ENCODE data around the gene RAD51B.

RAD51B gene

DNA sequence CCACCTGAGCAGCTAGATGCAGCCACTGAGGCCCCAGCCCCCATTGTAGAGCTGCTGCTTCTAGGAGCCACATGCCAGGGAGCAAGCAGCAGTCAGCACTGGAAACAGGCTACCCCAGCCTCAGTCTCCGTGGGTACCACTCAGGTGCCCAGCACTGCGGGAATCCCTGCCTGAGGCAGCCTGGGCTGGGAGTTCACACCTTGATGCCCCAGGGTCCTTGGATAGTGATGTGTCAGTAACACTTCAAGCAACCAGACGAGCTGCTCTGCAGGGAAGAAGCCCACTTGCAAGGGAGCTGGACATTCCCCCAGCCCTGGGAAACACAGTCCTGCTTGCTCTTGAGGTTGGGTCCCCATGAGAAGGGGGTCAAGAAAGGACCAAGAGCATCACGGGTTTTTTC is 882.6 kb downstream of the RAD51B start:
- no peak for DNase-seq (ENCODE audit: low read depth in 3 of 3)

DNA sequence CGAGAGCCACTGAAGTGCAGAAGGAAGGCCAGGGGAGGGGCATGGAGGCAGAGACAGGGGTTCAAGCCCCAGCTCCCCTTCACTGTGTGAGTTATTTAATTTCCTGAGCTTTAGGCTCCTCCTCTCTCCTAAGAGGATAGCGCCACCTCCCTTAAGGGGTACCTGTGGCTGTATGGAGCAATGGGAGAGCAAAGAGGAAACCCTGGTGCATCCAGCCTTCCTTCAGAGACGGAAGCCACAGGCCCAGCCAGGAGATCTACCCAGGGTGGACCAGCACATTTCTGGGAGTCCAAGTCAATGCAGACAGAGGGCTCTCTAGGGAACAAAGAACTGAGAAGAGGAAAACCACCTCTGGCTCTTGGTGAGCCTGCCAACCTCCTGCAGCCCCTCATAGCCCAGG is 883.0 kb downstream of the RAD51B start:
- DNase-seq (ENCODE audit: low read depth in 3 of 3), result no peak

DNA sequence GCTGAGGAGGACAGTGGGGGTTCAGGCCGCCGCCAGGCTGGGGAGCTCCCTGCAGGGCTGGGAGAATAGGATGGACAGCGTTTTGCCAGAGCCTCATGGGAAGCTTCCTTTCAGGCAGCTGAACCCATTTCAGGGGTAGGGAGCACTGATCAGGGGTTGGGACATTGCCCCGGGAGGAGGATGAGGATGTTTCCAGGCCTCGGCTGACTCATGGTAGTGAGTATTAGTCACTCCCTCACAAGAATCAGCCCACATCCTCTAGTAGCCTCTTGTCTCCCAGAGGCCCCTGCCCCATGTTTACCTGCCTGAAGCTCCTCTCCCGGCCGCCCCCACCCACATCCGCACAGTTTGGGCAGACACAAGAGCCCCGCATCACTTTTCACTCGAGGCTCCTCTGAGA is 883.5 kb downstream of the RAD51B start:
- DNase-seq (ENCODE audit: low read depth in 3 of 3), result peak in 1 of 3 experiments; percentile 20

DNA sequence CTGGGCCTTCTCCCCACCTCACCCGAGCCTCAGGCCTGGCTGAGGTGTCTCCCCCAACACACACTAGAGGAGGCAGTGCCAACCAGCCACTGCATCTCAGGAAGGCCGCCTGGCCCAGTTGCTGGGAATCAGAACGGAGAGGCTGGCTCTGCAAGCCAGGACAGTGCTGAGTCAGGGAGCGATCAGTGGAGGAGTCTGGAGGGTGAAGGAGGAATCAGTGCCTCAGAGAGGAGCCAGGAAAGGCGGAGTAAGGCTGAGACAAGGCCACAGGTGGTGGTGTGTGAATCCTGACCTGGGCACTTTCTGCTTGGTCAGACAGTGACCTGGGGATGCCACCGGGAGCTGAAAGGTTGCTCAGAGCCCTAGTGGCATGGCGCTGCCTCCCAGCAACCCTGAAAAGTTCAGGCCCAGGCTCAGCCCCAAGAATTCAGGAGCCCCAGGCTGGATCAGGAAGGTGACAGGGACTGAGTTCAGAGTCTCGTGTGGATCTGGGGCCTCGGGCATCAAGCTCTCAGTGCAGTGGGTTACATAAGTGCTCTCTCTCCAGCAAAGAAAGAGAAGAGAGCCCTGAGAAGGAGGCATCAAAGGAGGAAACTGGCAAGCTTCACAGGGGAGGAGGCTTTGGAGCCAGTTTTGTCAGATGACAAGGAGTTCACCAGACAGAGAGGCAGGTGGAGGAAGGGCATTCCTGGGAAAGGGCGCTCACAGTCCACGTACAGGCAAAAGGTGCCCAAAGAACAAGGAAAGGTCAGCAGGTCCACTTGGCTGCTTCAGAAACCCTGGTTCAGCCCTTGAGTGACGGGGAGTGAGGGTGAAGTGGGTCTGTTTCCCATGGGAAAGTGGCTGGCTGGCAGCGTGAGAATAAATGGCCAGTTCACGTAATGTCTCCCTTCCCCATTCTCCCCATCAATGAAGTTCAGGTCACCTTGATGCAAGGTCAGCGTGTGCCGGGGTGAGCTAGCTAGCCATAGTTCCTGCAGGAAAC is 885.4 kb downstream of the RAD51B start:
- no peak for DNase-seq (ENCODE audit: low read depth in 3 of 3)

DNA sequence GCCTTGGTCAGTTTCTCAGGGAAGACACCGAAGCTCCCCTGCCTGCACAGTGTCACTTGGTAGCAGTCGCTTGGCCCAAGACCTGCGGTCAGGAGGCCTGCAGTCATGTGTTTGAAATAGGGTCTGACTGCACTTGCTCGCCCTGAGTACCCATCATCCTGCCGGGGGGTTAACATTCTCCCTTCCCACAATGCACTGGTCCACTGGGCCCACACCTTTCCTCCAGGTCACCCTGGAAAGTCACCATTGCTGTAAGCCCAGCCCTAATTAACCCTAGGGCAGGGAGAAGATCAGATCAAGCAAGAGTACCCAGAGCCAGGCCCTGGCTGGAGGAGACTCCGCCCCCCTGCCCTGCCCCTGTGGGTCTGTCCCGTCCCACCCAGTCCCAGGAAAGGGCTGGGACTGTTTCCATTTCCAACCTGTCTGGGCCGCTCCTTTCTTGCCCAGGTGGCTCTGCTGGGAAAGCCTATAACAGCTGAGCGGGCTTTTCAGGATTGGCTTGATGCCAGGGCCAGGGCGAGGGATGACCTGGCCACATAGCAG is 886.2 kb downstream of the RAD51B start:
- no peak for DNase-seq (ENCODE audit: low read depth in 3 of 3)

DNA sequence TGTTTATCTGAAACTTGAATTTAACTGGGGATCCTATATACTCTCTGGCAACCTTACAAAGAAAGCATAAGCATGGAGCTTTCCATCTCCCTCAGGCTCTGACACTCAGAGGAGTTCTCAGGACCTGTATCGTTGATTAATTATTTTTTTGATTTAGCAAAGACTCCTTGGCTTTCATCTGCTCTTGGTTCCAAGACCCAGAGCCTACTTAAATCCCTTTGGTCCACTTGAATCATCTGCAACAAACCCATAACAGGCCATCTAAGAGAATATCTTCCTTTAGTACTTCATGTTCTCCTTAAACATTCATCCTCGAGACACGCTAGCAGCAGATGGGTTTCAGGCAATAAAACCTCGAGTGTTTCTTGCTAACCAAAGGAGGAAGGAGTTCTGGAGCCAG is 887.9 kb downstream of the RAD51B start:
- DNase-seq (ENCODE audit: low read depth in 3 of 3), result no peak

DNA sequence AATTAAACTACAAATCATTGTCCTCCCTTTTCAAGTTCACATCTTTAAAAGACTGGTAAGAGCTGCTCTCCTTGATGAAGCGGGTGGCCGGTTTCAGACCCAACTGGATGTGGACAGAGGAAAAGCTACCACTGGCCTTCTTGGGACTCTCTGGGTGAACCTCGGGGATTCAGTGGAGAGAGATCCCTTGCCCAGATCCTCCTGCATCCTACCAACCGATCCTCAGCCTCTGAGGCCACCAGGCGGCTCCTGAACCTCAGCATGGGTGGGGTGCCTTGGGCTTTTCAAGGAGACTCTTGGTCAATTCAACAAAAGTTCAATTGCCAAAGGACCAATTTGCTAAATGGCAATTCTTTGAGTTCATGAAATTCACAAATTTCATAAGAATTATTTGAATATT is 888.8 kb downstream of the RAD51B start:
- DNase-seq (ENCODE audit: low read depth in 3 of 3), result no peak

DNA sequence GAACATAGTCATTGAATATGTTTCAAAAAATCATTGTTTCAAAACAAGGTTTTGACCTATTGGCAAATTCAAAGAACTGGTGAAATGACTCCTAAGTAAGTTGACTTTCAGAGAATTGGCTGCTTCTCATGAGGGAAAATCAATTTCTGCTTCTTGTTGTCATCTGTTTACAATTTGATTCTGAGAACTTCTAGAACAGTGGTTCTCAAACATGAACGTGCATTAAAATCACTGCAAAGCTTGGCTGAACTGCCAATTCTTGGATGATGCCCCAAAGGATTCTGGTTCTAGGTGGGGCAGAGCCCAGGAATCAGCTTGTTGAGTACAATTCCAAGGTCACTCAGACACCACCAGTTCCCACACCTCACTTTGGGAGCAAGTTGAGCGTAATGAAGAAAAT is 889.4 kb downstream of the RAD51B start:
- DNase-seq (ENCODE audit: low read depth in 3 of 3), result no peak

DNA sequence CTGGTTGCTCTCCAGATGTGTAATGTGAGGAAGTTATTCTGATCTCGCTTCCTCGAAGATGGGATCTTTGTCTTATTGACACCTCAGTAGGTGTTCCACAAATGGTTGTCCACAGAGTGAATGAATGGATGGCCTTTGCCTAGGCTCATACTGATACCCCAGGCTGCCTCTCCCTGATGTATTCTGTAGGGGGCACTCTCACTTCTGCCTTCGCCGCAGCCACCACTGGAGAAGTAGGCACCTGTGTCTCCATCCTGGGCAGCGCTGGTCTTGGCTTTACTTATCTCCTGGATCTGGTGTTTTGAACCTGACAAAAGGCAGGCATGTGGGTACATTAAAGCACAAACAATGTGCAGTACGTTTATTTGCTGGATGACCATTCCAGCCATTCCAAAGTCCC is 891.2 kb downstream of the RAD51B start:
- DNase-seq (ENCODE audit: low read depth in 3 of 3), result no peak

DNA sequence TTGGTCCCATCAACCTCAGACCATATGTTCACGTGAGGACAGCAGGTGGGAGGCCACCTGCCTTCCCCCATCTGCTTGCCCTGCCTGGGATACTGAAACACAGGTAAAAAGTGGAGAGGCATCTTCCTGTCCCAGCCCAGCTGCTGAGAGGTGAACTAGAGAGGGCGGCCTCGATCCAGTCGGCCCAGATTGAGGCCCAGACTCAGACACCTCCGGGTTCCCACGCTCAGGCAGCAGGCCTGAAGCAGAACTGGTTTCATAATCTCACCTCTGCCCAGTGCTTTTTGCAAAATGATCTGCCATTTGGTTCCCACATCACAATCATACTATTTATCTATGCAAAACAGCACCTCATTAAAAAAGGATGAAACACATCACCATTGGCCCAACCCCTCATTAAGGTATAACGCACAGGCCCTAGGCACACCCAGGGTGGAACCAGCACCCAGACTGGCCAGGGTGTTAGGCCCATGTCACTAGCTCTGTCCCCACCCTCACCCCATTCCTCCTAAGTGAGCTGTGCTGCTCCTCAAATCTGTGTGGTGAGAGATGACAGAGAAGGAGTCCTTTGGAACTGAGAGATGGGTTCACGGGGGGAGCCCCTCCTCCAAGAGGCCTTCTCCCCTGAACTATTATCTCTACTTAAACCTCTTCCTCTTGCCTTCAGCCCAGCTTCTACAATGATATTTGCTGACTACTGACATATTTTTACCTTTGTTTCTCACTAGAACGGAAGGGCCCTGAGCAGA is 892.2 kb downstream of the RAD51B start:
- no peak for DNase-seq (ENCODE audit: low read depth in 3 of 3)

DNA sequence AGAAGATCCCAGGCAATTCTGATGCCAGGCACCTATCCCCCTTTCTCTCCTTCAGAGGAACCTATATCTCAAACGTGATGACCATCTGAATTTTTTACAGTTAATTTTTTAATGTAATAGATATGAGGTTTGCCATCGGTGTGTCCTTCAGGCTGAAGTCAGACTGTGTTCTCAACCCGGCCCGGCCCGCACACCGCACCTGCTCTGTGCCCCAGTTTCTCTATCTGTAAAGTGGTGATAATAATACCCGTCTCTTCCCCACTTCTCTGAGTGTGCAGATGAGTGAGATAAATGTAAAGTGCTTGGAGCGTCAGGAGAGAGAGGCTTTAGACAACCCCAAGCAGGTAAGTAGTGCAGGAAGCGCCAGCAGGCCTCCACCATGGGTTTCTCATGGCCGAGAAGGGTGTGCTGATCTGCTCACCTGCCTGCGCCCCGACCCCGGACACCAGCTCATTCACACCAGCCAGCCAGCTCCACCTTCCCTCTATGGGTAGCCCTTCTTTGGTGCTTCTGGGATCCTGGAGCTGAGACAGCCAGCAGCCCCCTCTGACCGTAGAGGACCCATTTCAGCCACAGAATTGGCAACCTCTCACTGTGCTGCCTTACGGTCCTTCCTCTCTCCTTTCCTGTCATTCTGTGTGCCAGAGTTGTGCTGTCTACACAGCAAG is 893.3 kb downstream of the RAD51B start:
- no peak for DNase-seq (ENCODE audit: low read depth in 3 of 3)

DNA sequence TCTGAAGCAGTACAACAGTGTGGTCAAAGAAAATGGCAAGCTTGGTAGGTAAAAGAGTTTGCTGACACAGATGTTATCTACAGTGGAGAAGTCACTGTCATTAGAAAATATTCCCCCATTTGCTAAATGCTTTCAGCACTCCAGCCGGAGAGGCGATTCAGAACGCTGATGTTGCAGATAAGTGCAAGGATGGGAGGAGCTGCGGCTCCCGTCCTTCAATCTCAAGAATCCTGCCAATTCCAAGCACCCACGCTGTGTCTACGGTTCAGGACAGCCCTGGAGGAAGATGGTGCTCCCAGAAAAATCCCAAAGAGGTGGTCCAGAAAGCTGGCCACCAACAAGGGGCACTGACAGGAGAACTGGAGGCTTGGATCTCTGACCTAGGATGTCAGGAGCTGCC is 894.2 kb downstream of the RAD51B start:
- DNase-seq (ENCODE audit: low read depth in 3 of 3), result no peak

DNA sequence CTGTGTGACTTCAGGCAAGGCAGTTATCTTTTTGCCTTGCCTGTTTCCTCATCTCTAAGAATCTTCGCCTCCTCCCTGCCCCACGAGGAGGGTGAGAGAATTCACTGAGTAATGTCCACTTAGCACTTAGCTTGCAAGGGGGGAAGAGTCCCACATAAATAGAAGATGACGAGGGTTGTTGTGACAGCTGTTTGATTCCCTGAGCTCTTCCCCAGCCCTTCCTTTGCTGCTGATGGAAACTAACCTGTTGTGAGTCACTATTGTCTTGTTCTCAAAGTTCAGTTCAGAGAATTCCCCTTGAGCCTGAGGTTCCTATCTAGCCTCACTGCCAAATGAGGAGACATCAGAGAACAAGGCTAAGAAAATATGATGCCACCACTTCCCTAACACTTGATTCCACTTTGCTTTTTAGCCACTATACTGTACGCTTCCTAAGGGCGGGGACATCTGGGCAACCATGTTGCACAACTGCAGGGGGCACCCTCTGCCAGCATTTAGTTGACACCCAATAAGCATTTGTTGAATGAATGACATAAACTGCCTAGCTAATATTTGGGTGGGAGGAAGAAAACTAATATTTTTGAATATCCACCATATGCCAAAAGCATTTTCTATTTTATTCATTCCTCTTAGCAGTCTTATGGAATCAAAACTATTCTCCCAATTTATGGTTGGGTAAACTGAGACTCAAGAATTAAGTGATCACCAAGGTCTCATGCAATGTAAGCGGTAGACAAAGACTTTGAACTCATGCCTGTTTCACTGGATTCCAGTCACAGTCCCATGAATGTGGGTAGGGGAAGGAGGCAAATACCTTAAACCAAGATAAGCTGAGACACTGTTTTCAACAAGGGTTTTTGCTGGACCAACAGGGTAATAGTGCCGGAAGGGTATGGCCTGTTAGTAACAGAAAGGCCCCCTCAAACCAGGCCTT is 895.7 kb downstream of the RAD51B start:
- no peak for DNase-seq (ENCODE audit: low read depth in 3 of 3)

DNA sequence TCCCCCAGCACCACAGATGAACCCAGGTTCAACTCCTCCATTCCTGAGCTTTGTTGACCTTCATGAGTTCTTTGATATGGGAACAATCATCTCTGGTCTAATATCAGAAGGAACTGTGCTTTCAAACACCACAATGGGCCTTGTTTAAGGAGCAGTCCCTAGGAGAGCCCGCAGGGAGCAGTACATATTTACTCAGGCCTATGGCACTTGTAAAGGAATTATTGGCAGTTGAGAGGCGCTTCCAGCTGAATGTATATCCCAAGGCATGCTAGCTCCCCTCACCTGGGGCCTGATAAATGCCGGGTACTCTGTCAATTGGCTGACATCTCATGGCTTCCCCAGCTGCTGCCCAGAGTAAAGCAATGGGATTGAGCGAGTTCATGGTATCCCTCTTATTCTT is 897.1 kb downstream of the RAD51B start:
- DNase-seq (ENCODE audit: low read depth in 3 of 3), result no peak

DNA sequence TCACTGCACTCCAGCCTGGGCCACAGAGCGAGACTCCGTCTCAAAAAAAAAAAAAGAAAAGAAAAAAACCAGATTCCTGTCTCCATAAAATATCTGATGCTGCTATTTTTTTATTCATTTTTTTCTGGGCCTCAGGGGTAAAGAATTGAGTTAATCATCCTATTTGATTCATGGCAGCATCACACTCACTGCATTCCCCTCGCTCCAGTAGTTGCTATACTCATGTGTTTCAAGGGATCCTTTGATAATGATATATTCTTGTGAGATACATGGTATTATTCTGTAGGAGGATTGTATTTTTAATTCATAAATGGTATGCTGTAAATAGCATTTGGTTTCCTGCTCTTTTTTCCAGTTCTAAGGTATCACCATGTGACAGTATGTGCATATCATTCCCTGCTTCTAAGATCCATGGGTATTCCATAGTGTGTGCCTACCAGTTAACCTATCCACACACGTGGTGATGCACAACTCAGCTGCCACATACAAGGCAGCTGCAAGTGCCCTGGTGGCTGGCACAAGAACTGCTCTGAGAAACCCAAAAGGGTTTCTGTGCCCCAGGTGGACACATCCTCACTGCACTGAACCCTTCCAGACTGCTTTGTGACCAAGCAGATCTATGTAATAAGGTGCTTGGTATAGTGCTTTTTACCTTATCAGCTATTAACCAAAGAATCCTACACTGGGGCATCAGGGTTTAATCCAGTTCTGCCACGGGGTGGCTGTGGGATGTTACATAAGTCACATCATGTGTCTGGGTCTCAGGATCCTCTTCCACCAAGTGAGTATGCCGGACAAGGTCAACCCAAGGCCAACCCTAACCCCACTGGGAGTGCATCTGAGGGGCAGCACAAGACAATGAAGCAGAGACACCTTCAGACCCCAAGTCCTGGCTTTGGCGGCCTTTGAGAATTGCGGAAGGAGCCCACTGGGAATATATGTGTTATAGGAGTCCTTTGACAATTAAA is 898.7 kb downstream of the RAD51B start:
- DNase-seq (ENCODE audit: low read depth in 3 of 3), result no peak

DNA sequence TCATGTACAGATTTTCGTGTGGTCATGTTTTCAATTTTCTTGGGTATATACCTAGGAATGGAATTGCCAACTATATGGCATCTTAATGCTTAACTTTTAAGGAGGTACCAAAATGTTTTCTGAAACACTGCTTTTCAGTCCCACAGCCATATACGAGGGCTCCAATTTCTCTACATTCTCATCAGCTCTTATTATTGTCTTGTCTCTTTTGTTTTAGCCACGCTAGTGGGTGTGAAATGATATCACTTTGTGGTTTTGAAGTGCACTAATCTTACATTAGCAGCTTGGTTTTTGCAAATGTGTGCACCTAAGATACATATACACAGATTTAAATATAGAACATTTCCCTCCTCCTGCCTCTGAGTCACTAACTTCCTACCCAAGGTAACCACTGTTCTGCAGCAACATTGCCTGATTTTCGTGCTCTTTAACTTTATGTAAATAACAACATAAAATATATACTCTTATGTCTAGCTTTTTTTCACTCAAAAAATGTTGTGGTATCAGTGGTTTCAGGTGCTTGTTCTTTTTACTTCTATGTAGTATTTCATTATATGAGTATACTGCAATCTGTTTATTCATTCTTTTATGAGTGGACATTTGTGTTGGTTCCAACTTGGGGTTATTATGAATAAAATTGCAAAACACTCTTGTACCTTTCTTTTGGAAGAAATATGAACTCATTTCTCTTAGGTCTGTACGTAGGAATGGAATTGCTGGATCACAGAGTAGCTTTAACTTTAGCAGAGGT is 900.2 kb downstream of the RAD51B start:
- DNase-seq (ENCODE audit: low read depth in 3 of 3), result no peak

DNA sequence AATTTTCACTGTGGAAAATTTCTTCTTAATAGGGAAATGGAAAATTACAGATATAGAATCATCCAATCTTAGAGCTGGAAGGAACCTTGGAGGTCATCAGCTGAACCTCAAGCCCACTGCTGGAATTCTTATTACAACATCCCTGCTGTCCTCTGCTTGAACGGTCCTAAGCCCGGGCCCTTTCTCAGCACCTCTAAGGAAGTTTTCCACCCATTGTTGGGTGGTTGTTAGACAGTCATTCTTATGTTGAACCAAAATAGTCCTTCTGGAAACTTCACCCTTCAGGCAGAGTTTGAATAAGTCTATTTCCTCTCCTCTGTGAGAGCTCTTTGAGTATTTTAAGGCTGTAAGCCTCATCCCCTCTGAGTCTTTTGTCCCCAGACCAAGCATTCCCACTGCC is 902.6 kb downstream of the RAD51B start:
- no peak for DNase-seq (ENCODE audit: low read depth in 3 of 3)

DNA sequence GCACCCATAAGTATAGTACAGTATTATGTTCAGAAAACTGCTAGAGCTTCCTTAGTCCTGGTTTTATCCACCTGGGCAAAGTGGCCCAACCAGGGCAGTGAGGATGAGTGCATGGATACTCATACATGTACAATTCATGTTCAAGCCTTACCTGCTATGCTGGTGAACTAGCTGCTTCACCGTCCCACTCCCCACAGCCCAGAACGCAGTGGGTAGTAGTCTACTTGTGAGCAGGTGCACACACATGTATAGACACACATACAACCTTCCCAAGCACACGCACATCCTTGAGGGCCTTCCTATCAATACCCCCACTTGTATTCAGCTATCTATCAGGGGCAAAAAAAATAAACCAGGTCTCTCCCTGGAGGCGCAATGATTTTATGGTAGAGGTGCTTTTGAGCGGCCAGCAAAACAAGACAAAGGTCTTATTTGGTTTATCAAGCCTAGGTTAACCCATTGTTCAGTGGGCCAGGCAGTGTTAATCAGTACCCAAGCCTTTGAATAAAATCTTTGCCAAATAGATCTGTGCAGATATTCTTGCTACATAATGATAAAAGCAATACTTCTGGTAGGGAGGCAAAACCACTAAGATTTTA is 903.5 kb downstream of the RAD51B start:
- DNase-seq (ENCODE audit: low read depth in 3 of 3), result no peak

DNA sequence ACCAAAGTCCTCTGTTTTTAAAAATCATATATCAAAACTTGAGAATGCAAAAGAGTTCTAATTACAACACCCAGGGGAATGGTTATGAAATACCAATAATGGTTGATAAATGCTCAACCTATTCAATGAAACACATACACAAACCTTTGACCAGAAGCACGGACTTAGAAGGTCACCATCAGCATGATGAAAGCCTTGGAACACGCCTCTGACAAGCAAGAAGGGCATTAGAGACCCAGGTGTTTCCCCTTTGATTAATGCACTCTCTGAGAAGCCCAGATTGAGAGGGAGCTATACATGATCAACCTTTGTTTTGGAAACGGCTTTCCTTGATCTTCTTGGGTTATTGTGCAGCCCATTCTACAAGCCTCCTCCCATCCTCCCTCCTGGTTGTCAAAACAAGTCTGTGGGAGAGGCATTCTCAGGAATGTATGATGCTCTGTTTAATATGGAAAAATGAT is 904.3 kb downstream of the RAD51B start:
- no peak for DNase-seq (ENCODE audit: low read depth in 3 of 3)
